Gastrocnemius medialis (tissue), 4 donors: ENCODE results near the gene NME2. TPM values are rescaled to one million over a fixed set of nuclear protein-coding genes. Genes with fewer than 3 reads are reported as not detected.

ENCODE experiments used
- ATAC-seq, 2 donors: fragments of 150-250 bp; one replicate each; pipeline ENCODE4 v1.9.1; 2016
- DNase-seq, 2 donors: peaks; one replicate each; pipeline ENCODE4 v3.0.0-alpha.2; 2019
- H3K27ac ChIP-seq, 4 donors: fragments of 200-600 bp; sonication (generic); 1 replicate in 1 of 4; 2 replicates in 3 of 4; pipeline ENCODE4 v1.5.1; 2016 to 2018; ENCODE audit warnings: mild to moderate bottlenecking in 2 of 4, moderate library complexity in 1 of 4
- H3K27me3 ChIP-seq, 3 donors: fragments of 200-600 bp; sonication (generic) in 2 of 3; 1 replicate in 1 of 3; 2 replicates in 2 of 3; pipeline versions ENCODE4 v1.5.1 to v1.6.0; 2016 to 2019; ENCODE audit warnings: mild to moderate bottlenecking in 1 of 3, moderate library complexity in 1 of 3
- H3K36me3 ChIP-seq, 2 donors: fragments of 200-600 bp; sonication (generic) in 1 of 2; one replicate each; pipeline ENCODE4 v1.5.1; 2017 to 2018
- H3K4me1 ChIP-seq, 2 donors: fragments of 200-600 bp; sonication (generic) in 1 of 2; one replicate each; pipeline ENCODE4 v1.5.1; 2016 to 2017; ENCODE audit warnings: mild to moderate bottlenecking in 2 of 2
- H3K4me3 ChIP-seq, 4 donors: fragments of 200-600 bp; sonication (generic) in 3 of 4; 1 replicate in 1 of 4; 2 replicates in 3 of 4; pipeline ENCODE4 v1.5.1; 2016 to 2019; ENCODE audit warnings: mild to moderate bottlenecking in 2 of 4
- H3K9me3 ChIP-seq, 3 donors: fragments of 200-600 bp; sonication (generic) in 2 of 3; 1 replicate in 1 of 3; 2 replicates in 2 of 3; pipeline ENCODE4 v1.5.1; 2016 to 2019
- CTCF ChIP-seq, 5 experiments: fragments of 450-650 bp in 3 of 5; fragments of 200-600 bp in 2 of 5; sonication (generic) in 2 of 5; IDR thresholded peaks in 4 of 5; conservative IDR thresholded peaks in 1 of 5; 1 replicate in 4 of 5; 2 replicates in 1 of 5; pipeline ENCODE4 v1.5.1; 2016 to 2019; ENCODE audit warnings: antibody characterized with exemption in 5 of 5, mild to moderate bottlenecking in 3 of 5, moderate library complexity in 3 of 5
- POLR2A ChIP-seq, 2 donors: fragments of 450-650 bp; IDR thresholded peaks; one replicate each; pipeline ENCODE4 v1.6.1; 2017; ENCODE audit warnings: antibody characterized with exemption in 2 of 2, mild to moderate bottlenecking in 2 of 2, moderate library complexity in 2 of 2
- in situ Hi-C, 4 donors: fragments of 200-750 bp; cut with MboI; loops; one replicate each; pipeline versions ENCODE4 v1.15.0 to v1.8.0; 2017; ENCODE audit warnings: low sequenced_read_pairs in 4 of 4
- intact Hi-C: fragments of 100-400 bp; cut with DNase I; formaldehyde crosslinking; loops from one replicate; pipeline ENCODE4 v1.15.1; 2023; ENCODE audit warnings: low total_unique reads
- total RNA-seq, 4 donors: library from RNA; depleted of rRNA; stranded (reverse); fragments of >200 nt; gene quantifications; one replicate each; pipeline versions ENCODE4 v1.1.0 to v1.2.3, GENCODE V29; 2016

NME2 gene
- total RNA-seq, 4 donors from 2014 or later: 412 to 666 (median 508) TPM

GRCh38 chr17:51124640-51125503 is 41.3 kb upstream of the NME2 start:
- in situ Hi-C loops (no loop called here), intact Hi-C loops (no loop called here)
- DNase-seq: no peak
- Histone ChIP-seq H3K4me3 (no peak overlapping the region), H3K27me3 (no peaks in the 10 kb centered on the region), H3K36me3 (no peaks in the 10 kb centered on the region), H3K4me1 (peaks cover 5 to 6% of the 10 kb centered on the region in 2 donors), H3K9me3 (no peaks in the 10 kb centered on the region), H3K27ac (no peak overlapping the region)
- TF ChIP-seq POLR2A (IDR thresholded peaks at IDR 0.05): no peak
- no peak for TF ChIP-seq CTCF (IDR thresholded peaks at IDR 0.05 in 4 of 5, conservative IDR thresholded peaks at IDR 0.05 in 1 of 5)
- no peak for ATAC-seq

GRCh38 chr17:51128076-51128475 is 38.1 kb upstream of the NME2 start:
- H3K4me3 ChIP-seq: no peak overlapping the region
- TF ChIP-seq CTCF (IDR thresholded peaks at IDR 0.05 in 4 of 5, conservative IDR thresholded peaks at IDR 0.05 in 1 of 5) (no peak), POLR2A (IDR thresholded peaks at IDR 0.05) (no peak)
- H3K9me3 ChIP-seq: no peaks in the 10 kb centered on the region
- DNase-seq (no peak), ATAC-seq (no peak)
- intact Hi-C loops (no loop called here), in situ Hi-C loops (no loop called here)
- H3K4me1 ChIP-seq: peaks cover 7 to 12% of the 10 kb centered on the region in 2 donors
- no peaks in the 10 kb centered on the region for H3K36me3 ChIP-seq
- H3K27me3 ChIP-seq: no peaks in the 10 kb centered on the region
- H3K27ac ChIP-seq: no peak overlapping the region

GRCh38 chr17:51132964-51133319 is 33.3 kb upstream of the NME2 start:
- no peaks in the 10 kb centered on the region for H3K27me3 ChIP-seq
- peak; percentile 95 to 98 for ATAC-seq
- peak overlapping the region in 1 of 4 donors; percentile 4 for H3K4me3 ChIP-seq
- H3K27ac ChIP-seq: peak overlapping the region; percentile 74 to 89 (median 82)
- no peak for DNase-seq
- intact Hi-C loops: no loop called here
- in situ Hi-C loops: no loop called here
- peaks cover 13 to 18% of the 10 kb centered on the region in 2 donors for H3K4me1 ChIP-seq
- no peaks in the 10 kb centered on the region for H3K9me3 ChIP-seq
- no peaks in the 10 kb centered on the region for H3K36me3 ChIP-seq
- TF ChIP-seq CTCF (IDR thresholded peaks at IDR 0.05 in 4 of 5, conservative IDR thresholded peaks at IDR 0.05 in 1 of 5) (no peak), POLR2A (IDR thresholded peaks at IDR 0.05) (no peak)

DNA sequence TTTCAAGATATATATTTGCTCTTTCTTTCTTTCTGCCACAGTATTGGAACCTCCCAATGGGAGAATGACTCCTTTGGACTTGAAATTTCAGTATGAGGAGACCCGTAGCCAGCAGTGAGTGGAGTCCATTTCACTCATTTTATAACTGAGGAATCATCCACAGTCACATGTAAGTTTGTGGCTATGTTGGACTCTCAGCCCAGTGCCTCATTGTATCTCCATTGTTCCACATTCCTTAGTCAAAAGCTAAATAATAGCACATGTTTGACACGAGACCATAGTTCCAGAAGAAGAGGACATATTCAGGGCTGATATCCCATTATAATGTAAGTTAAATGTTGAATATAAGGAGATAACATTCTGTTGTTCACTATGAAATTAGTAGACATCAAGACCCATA is 32.8 kb upstream of the NME2 start:
- intact Hi-C loops: no loop called here
- peak; percentile 12 to 21 for ATAC-seq
- no peak overlapping the region for H3K4me3 ChIP-seq
- in situ Hi-C loops: no loop called here
- no peak for DNase-seq
- no peaks in the 10 kb centered on the region for H3K36me3 ChIP-seq
- H3K4me1 ChIP-seq: peaks cover 13 to 18% of the 10 kb centered on the region in 2 donors
- no peaks in the 10 kb centered on the region for H3K9me3 ChIP-seq
- no peak for TF ChIP-seq CTCF (IDR thresholded peaks at IDR 0.05 in 4 of 5, conservative IDR thresholded peaks at IDR 0.05 in 1 of 5)
- TF ChIP-seq POLR2A (IDR thresholded peaks at IDR 0.05): no peak
- H3K27me3 ChIP-seq: no peaks in the 10 kb centered on the region
- H3K27ac ChIP-seq: peak overlapping the region; percentile 74 to 89 (median 82)
